Osteocyte (in vitro differentiated cells): ENCODE results near the gene THY1. TPM values are rescaled to one million over a fixed set of nuclear protein-coding genes. Genes with fewer than 3 reads are reported as not detected.
A peak's percentile ranks its signal among the peaks of the same experiment; 100 is the strongest.

ENCODE experiments used
- DNase-seq: peaks from one replicate; pipeline ENCODE4 v3.0.0; 2021; ENCODE audit warnings: mixed read lengths; ENCODE audit not compliant: unreplicated experiment; ENCODE audit errors: extremely low spot score
- H3K27ac Mint-ChIP-seq: one replicate; pipeline ENCODE4 v1.8.0; 2021; ENCODE audit warnings: mild to moderate bottlenecking, mixed read lengths; ENCODE audit not compliant: unreplicated experiment
- H3K27me3 Mint-ChIP-seq: one replicate; pipeline ENCODE4 v1.8.0; 2021; ENCODE audit warnings: mixed read lengths; ENCODE audit not compliant: unreplicated experiment
- H3K36me3 Mint-ChIP-seq: one replicate; pipeline ENCODE4 v1.8.0; 2021; ENCODE audit warnings: mixed read lengths; ENCODE audit not compliant: unreplicated experiment
- H3K4me1 Mint-ChIP-seq: one replicate; pipeline ENCODE4 v1.8.0; 2021; ENCODE audit warnings: mixed read lengths; ENCODE audit not compliant: unreplicated experiment
- H3K4me3 Mint-ChIP-seq: one replicate; pipeline ENCODE4 v1.8.0; 2021; ENCODE audit warnings: mild to moderate bottlenecking, moderate library complexity, mixed read lengths; ENCODE audit not compliant: unreplicated experiment
- H3K9me3 Mint-ChIP-seq: one replicate; pipeline ENCODE4 v1.8.0; 2021; ENCODE audit warnings: mixed read lengths; ENCODE audit not compliant: unreplicated experiment
- total RNA-seq: library from RNA; stranded (reverse); gene quantifications from 2 replicates; pipeline ENCODE4 v1.2.1, GENCODE V29; 2021
- TF ChIP-seq, protein P1 (sequence below): fragments of 200-600 bp; sonication (generic); IDR thresholded peaks from 2 replicates; pipeline ENCODE4 v1.5.0; 2021; ENCODE audit warnings: antibody characterized with exemption, mild to moderate bottlenecking, moderate library complexity

The THY1 gene
- total RNA-seq, 1 donor from 2014 or later = 14.0 TPM

DNA sequence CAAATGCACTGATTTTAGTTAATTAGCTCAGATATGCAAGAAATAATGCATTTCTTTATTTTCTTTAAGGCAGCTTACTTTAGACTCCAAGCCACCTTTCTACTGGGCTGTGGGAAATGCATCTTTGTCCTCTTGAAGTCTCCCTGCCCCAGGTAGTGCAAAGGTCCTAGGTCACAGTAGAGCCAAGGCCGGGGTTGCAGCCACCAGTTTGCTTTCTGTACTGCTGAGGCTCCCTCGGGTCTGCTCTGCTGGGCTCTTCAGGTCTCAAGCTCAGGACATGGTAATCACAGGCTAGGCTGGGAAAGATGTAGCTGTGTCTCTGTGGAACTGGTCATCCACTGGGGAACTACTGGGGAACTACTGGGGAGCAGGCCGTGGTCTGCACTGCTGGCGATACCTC is 25.4 kb upstream of the THY1 start:
- DNase-seq = peak; percentile 32
- H3K4me1 Mint-ChIP-seq = no peaks in the 10 kb centered on the region
- TF ChIP-seq, protein P1, sequence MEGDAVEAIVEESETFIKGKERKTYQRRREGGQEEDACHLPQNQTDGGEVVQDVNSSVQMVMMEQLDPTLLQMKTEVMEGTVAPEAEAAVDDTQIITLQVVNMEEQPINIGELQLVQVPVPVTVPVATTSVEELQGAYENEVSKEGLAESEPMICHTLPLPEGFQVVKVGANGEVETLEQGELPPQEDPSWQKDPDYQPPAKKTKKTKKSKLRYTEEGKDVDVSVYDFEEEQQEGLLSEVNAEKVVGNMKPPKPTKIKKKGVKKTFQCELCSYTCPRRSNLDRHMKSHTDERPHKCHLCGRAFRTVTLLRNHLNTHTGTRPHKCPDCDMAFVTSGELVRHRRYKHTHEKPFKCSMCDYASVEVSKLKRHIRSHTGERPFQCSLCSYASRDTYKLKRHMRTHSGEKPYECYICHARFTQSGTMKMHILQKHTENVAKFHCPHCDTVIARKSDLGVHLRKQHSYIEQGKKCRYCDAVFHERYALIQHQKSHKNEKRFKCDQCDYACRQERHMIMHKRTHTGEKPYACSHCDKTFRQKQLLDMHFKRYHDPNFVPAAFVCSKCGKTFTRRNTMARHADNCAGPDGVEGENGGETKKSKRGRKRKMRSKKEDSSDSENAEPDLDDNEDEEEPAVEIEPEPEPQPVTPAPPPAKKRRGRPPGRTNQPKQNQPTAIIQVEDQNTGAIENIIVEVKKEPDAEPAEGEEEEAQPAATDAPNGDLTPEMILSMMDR = no peak
- peaks cover 26% of the 10 kb centered on the region for H3K27me3 Mint-ChIP-seq
- no peaks in the 10 kb centered on the region for H3K9me3 Mint-ChIP-seq
- H3K4me3 Mint-ChIP-seq = no peak overlapping the region
- no peaks in the 10 kb centered on the region for H3K36me3 Mint-ChIP-seq
- no peak overlapping the region for H3K27ac Mint-ChIP-seq

- Mint-ChIP-seq H3K9me3 (no peaks in the 10 kb centered on the region), H3K27ac (no peak overlapping the region), H3K4me1 (no peaks in the 10 kb centered on the region), H3K4me3 (no peak overlapping the region), H3K27me3 (peaks cover 28% of the 10 kb centered on the region), H3K36me3 (no peaks in the 10 kb centered on the region)
- peak; percentile 64 for DNase-seq
- TF ChIP-seq, protein P1 = no peak
Measured at GRCh38 chr11:119447664-119448242, 24.8 kb upstream of the THY1 start.

DNA sequence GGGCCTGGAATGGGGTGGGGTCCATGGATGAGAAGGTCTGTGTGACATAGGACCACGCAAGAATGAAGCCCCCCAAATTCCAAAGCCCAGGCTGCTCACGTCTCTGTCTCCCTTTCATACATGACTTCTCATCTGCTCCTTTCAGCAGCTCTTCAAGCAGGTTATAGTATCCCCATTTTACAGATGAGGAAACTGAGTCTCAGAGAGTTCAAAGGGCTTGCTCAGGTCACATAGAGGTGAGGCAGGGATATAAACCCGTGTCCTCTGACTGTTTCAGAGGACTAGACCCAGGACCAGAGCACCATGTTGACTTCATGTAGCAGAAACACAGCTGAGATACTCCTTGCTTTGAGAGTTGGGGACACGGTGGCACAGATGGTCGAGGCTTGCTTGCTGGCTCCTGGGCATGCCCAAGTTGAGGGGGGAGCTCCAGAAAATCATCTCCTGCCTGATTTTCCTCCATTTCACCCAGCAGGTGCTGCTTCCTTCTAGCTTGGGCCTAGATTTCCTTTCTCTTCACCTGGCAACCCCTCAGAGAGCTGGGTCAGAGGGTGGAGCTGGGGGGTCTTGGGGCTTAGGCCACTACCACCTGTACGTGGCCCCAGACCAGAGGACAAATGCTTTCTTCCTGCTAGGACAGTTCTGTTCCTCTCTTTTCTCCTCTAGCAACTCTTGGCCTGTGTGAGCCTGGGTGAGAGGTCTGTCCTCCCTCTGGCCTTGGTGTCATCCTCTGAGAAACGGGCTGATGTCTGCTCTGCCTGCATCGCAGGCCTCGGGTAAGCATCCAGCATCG is 24.1 kb upstream of the THY1 start:
- Mint-ChIP-seq H3K27ac (no peak overlapping the region), H3K4me3 (no peak overlapping the region), H3K9me3 (no peaks in the 10 kb centered on the region), H3K36me3 (no peaks in the 10 kb centered on the region), H3K4me1 (no peaks in the 10 kb centered on the region), H3K27me3 (peaks cover 26% of the 10 kb centered on the region)
- TF ChIP-seq, protein P1 = no peak
- DNase-seq = peak; percentile 44

DNA sequence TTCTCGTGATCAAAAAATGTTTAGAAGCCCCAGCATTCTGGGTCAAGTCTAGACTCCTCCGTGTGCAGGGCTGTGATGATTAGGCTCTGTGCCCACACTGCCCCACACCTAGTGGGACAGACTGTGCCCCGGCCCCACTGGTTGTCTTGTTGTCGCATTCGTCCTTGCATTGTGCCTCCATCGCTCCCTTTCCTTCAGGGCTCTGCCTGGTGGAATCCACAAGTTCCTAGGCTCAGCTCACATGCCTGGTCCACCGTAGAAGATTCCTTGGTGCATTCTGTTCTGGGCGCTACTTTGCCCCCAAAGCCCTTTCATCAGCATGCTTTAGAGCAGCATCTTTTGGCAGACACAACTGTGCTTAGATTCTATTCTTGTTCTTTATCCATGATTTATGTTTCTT is 23.5 kb upstream of the THY1 start:
- Mint-ChIP-seq H3K27me3 (peaks cover 21% of the 10 kb centered on the region), H3K4me3 (no peak overlapping the region), H3K4me1 (no peaks in the 10 kb centered on the region), H3K9me3 (no peaks in the 10 kb centered on the region), H3K27ac (no peak overlapping the region), H3K36me3 (no peaks in the 10 kb centered on the region)
- peak; percentile 53 for DNase-seq
- TF ChIP-seq, protein P1 = no peak

- no peak overlapping the region for H3K4me3 Mint-ChIP-seq
- H3K9me3 Mint-ChIP-seq = no peaks in the 10 kb centered on the region
- no peak for DNase-seq
- no peaks in the 10 kb centered on the region for H3K4me1 Mint-ChIP-seq
- TF ChIP-seq, protein P1 = no peak
- H3K27me3 Mint-ChIP-seq = peaks cover 21% of the 10 kb centered on the region
- H3K36me3 Mint-ChIP-seq = no peaks in the 10 kb centered on the region
- H3K27ac Mint-ChIP-seq = no peak overlapping the region
Measured at GRCh38 chr11:119445850-119446249, 22.9 kb upstream of the THY1 start.
